ENCODE results near the gene GOLT1B. TPM values are rescaled to one million over a fixed set of nuclear protein-coding genes. Genes with fewer than 3 reads are reported as not detected.

GOLT1B gene
- total and polyA plus RNA-seq, 2 of the 13 experiments (the other 11 are each of a cell fraction or from before 2014, with no cell fraction given): 23.6 to 38.4 TPM

GRCh38 chr12:21523148-21523547 lies 21.6 kb downstream of the GOLT1B start (continued):
- TF ChIP-seq ZNF746 (CRISPR knock-in tag; IDR thresholded peaks at IDR 0.05) (no peak), ZNF329 (CRISPR knock-in tag; IDR thresholded peaks at IDR 0.05; ENCODE audit: low read depth) (no peak), ZNF644 (CRISPR knock-in tag; IDR thresholded peaks at IDR 0.05; ENCODE audit: low read depth) (peak; percentile 89), HNF4A (CRISPR knock-in tag; IDR thresholded peaks at IDR 0.05) (peak; percentile 83)

DNA sequence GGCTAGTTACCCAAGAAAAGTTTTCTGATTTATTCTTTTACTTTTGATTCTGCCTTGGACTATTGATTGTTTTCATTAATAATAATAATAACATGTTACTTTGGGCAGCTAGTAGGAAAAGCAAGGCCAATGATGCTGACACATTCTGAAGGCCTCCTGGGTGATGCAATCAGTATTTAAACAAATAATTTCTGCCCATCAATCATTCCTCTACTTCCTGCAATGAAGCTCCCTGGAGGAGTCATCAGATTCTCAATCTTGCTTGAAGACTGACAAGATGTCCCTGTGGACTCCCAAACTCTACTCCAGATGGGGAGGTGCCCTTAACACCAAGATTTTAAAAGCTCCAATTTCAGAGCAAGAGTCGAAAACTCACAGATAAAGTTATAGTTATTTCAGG lies 24.5 kb downstream of the GOLT1B start, which contains the start of gene SPX:
Gene SPX, plus strand, starts transcription at position 244 of the 400 bp plus-strand sequence. CDS start 177 bp downstream, outside the sequence.
- CTCF ChIA-PET (ENCODE audit: low intra/inter-chr PET ratio, low total read pairs): no interaction called here
- H4K20me1 ChIP-seq (ENCODE audit: insufficient read depth, low read length): no peaks in the 10 kb centered on the region
- no peak for FAIRE-seq
- TF ChIP-seq ZNF260 (CRISPR knock-in tag; IDR thresholded peaks at IDR 0.05; ENCODE audit: borderline replicate concordance, low read depth): no peak
- TF ChIP-seq NFE2L1 (CRISPR knock-in tag; IDR thresholded peaks at IDR 0.05; ENCODE audit: borderline replicate concordance): no peak
- peak; percentile 37; the same call in 1 of the 2 replicates for TF ChIP-seq FOSL2 (CRISPR knock-in tag; IDR thresholded peaks at IDR 0.05)
- no peak for TF ChIP-seq SMAD1 (CRISPR knock-in tag; IDR thresholded peaks at IDR 0.05; ENCODE audit: borderline replicate concordance, low read depth)
- TF ChIP-seq HOXD1 (CRISPR knock-in tag; IDR thresholded peaks at IDR 0.05): peak; percentile 60; the same call in 1 of the 2 replicates
- peak; percentile 83 for TF ChIP-seq CEBPB (IDR thresholded peaks at IDR 0.05; ENCODE audit: borderline replicate concordance, low read depth, low read length)
- no peak for TF ChIP-seq PLRG1 (conservative IDR thresholded peaks at IDR 0.05)
- peak; percentile 59; the same call in 1 of the 2 replicates for TF ChIP-seq CEBPG (CRISPR knock-in tag; IDR thresholded peaks at IDR 0.05)
- no peak for TF ChIP-seq POLR2G (IDR thresholded peaks at IDR 0.05; ENCODE audit: low read depth, low read length)
- no peak for TF ChIP-seq ZNF879 (CRISPR knock-in tag; IDR thresholded peaks at IDR 0.05)
- TF ChIP-seq EEA1 (CRISPR knock-in tag; IDR thresholded peaks at IDR 0.05; ENCODE audit: borderline replicate concordance): no peak
- no peak for TF ChIP-seq TBX2 (CRISPR knock-in tag; IDR thresholded peaks at IDR 0.05; ENCODE audit: borderline replicate concordance)
- TF ChIP-seq GATAD2A (CRISPR knock-in tag; IDR thresholded peaks at IDR 0.05): 0 out of 2 replicates have a peak, but pooled peaks have one; percentile 17
- TF ChIP-seq ATF7 (IDR thresholded peaks at IDR 0.05): no peak
- TF ChIP-seq ATF7 (CRISPR knock-in tag; IDR thresholded peaks at IDR 0.05): no peak
- 0 out of 2 replicates have a peak, but pooled peaks have one; percentile 47 for TF ChIP-seq HOXA5 (CRISPR knock-in tag; IDR thresholded peaks at IDR 0.05)
- TF ChIP-seq ZBTB2 (CRISPR knock-in tag; IDR thresholded peaks at IDR 0.05; ENCODE audit: low read depth): no peak
- TF ChIP-seq, protein P1, sequence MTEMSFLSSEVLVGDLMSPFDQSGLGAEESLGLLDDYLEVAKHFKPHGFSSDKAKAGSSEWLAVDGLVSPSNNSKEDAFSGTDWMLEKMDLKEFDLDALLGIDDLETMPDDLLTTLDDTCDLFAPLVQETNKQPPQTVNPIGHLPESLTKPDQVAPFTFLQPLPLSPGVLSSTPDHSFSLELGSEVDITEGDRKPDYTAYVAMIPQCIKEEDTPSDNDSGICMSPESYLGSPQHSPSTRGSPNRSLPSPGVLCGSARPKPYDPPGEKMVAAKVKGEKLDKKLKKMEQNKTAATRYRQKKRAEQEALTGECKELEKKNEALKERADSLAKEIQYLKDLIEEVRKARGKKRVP (CRISPR knock-in tag; IDR thresholded peaks at IDR 0.05): peak in 1 of 2 experiments; percentile 76; a peak in 2 of 4 replicates
- no peak for TF ChIP-seq JDP2 (CRISPR knock-in tag; IDR thresholded peaks at IDR 0.05; ENCODE audit: borderline replicate concordance)
- TF ChIP-seq PRPF4 (IDR thresholded peaks at IDR 0.05; ENCODE audit: low read depth, low read length, poor library complexity, severe bottlenecking): no peak
- TF ChIP-seq ZNF703 (CRISPR knock-in tag; IDR thresholded peaks at IDR 0.05; ENCODE audit: borderline replicate concordance): no peak
- no peak for TF ChIP-seq TRIM24 (CRISPR knock-in tag; IDR thresholded peaks at IDR 0.05)

More for the DNA sequence above, 24.5 kb downstream of the GOLT1B start, which contains the start of gene SPX:
- in situ Hi-C loops (cut with HindIII; ENCODE audit: extremely low pct_ligation_motif_present, low pct_unique_long_range_greater_than_20kb) (no loop called here), intact Hi-C loops (cut with micrococcal nuclease; ENCODE audit: unreplicated experiment) (no loop called here)
- Histone ChIP-seq H3K4me2 (ENCODE audit: low read depth, low read length) (peak within 1 kb of the TSS; percentile 84), H3K9ac (ENCODE audit: insufficient read depth, low read depth, low read length) (no peak within 1 kb of the TSS), H2AFZ (ENCODE audit: low read length) (no peak within 1 kb of the TSS), H3K79me2 (ENCODE audit: insufficient read depth, low read length) (no peaks in the 10 kb centered on the region), H3K27me3 (ENCODE audit: control insufficient read depth in 1 of 2, insufficient read depth in 2 of 2, low read length in 2 of 2) (peaks cover 0 to 23% of the 10 kb centered on the region in 2 experiments; a peak in 3 of 5 replicates), H3K9me3 (ENCODE audit: low read length) (no peaks in the 10 kb centered on the region), H3K27ac (ENCODE audit: extremely low read length, insufficient read depth, low read length) (no peak within 1 kb of the TSS), H3K36me3 (replicated peaks in 1 of 2; ENCODE audit: control insufficient read depth in 1 of 2, insufficient read depth in 2 of 2, low read length in 2 of 2) (no peaks in the 10 kb centered on the region), H3K4me1 (ENCODE audit: insufficient read depth, low read length) (peaks cover 12% of the 10 kb centered on the region), H3K4me3 (replicated peaks in 1 of 3; ENCODE audit: insufficient read depth in 1 of 3, low read depth in 2 of 3, low read length in 3 of 3) (peak within 1 kb of the TSS in 2 of 3 experiments; percentile 63 to 77; a peak in 3 of 6 replicates)
- POLR2A ChIA-PET: no interaction called here
- 52% methylated on average over 1 of the region's 1 CpG for WGBS (ENCODE audit: low lambda C conversion rate)
- BruUV-seq (replicated peaks): no TSS peak
- DNase-seq (ENCODE audit: low spot score) (peak; percentile 6), ATAC-seq (no peak)

Measured in HepG2 (cell line).